Measurements from ENCODE around the gene GAB2. TPM values are rescaled to one million over a fixed set of nuclear protein-coding genes. Genes with fewer than 3 reads are reported as not detected.

The GAB2 gene
- total RNA-seq, 1 donor from 2014 or later = 22.4 TPM

GRCh38 chr11:78400116-78400515 lies 17.5 kb downstream of the GAB2 start:
- DNase-seq (no peak), ATAC-seq (ENCODE audit: low read depth) (no peak)
- CTCF ChIA-PET = interaction anchor here (1.3 kb wide), 1 partner anchor 16 kb away, joined by 4 read pairs; no protein-coding TSS in a partner anchor
- Mint-ChIP-seq H3K4me1 (peaks cover 19% of the 10 kb centered on the region), H3K27me3 (no peaks in the 10 kb centered on the region), H3K36me3 (ENCODE audit: low read depth) (no peaks in the 10 kb centered on the region), H3K9me3 (no peaks in the 10 kb centered on the region), H3K4me3 (no peak overlapping the region), H3K27ac (no peak overlapping the region)
- POLR2A ChIA-PET = no interaction called here
- TF ChIP-seq, protein P1, sequence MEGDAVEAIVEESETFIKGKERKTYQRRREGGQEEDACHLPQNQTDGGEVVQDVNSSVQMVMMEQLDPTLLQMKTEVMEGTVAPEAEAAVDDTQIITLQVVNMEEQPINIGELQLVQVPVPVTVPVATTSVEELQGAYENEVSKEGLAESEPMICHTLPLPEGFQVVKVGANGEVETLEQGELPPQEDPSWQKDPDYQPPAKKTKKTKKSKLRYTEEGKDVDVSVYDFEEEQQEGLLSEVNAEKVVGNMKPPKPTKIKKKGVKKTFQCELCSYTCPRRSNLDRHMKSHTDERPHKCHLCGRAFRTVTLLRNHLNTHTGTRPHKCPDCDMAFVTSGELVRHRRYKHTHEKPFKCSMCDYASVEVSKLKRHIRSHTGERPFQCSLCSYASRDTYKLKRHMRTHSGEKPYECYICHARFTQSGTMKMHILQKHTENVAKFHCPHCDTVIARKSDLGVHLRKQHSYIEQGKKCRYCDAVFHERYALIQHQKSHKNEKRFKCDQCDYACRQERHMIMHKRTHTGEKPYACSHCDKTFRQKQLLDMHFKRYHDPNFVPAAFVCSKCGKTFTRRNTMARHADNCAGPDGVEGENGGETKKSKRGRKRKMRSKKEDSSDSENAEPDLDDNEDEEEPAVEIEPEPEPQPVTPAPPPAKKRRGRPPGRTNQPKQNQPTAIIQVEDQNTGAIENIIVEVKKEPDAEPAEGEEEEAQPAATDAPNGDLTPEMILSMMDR (IDR thresholded peaks at IDR 0.05) = no peak
- intact Hi-C loops (cut with micrococcal nuclease) = no loop called here

GRCh38 chr11:78399136-78399535 lies 18.5 kb downstream of the GAB2 start:
- H3K27me3 Mint-ChIP-seq = no peaks in the 10 kb centered on the region
- no peak for ATAC-seq (ENCODE audit: low read depth)
- peaks cover 19% of the 10 kb centered on the region for H3K4me1 Mint-ChIP-seq
- no peak overlapping the region for H3K4me3 Mint-ChIP-seq
- no peaks in the 10 kb centered on the region for H3K9me3 Mint-ChIP-seq
- TF ChIP-seq, protein P1 (IDR thresholded peaks at IDR 0.05) = no peak
- H3K27ac Mint-ChIP-seq = no peak overlapping the region
- H3K36me3 Mint-ChIP-seq (ENCODE audit: low read depth) = no peaks in the 10 kb centered on the region
- CTCF ChIA-PET = interaction anchor here (1.0 to 1.6 kb wide), 3 partner anchors 19 to 171 kb away, joined by 3 to 4 read pairs (median 4); no protein-coding TSS in a partner anchor
- intact Hi-C loops (cut with micrococcal nuclease) = no loop called here
- POLR2A ChIA-PET = interaction anchor here (0.5 to 0.6 kb wide), 2 partner anchors 8 to 165 kb away, joined by 3 to 6 read pairs; no protein-coding TSS in a partner anchor
- DNase-seq = no peak

DNA sequence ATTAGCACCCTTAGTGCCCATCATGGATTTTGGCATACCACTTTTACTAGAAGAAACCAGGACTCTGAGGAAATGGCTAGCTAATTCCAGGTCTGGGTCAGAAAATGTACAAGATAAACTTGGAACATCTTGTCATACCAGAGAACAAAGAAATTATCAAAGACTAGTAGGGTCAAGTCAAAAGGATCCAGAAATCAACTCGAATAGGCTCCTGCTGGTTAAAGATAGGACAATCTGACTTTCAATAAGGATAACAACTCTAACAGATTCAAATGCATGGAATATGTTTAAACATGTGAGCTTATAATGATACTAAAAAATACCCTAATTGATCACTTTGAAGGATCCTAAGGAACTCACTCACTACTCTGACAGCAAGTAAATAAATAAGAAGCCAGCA lies 18.9 kb downstream of the GAB2 start:
- intact Hi-C loops (cut with micrococcal nuclease) = no loop called here
- H3K27me3 Mint-ChIP-seq = no peaks in the 10 kb centered on the region
- TF ChIP-seq, protein P1 (IDR thresholded peaks at IDR 0.05) = no peak
- no peak overlapping the region for H3K27ac Mint-ChIP-seq
- ChIA-PET CTCF (interaction anchor here (1.0 to 1.6 kb wide), 3 partner anchors 20 to 171 kb away, joined by 3 to 4 read pairs (median 4); no protein-coding TSS in a partner anchor), POLR2A (no interaction called here)
- DNase-seq = no peak
- no peaks in the 10 kb centered on the region for H3K9me3 Mint-ChIP-seq
- no peak for ATAC-seq (ENCODE audit: low read depth)
- peaks cover 16% of the 10 kb centered on the region for H3K4me1 Mint-ChIP-seq
- H3K4me3 Mint-ChIP-seq = no peak overlapping the region
- no peaks in the 10 kb centered on the region for H3K36me3 Mint-ChIP-seq (ENCODE audit: low read depth)

DNA sequence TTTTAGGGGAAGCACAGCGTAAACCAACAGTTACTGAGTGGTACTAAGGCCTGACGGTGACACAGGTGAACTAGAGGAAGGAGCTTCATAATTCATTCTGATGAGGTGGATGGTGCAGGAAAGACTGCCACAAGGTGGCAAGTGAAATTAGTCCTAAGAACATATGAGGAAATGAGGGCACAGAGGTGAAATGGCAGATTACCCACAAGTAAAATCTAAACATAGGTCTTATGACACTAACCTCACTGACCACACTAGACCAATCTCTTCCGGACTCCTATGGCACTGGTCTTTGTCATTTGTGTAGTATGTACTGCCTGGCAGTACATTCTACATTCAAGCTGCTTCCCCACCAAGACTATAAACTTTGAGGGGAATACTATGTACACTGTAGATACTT lies 20.2 kb downstream of the GAB2 start:
- H3K4me1 Mint-ChIP-seq = peaks cover 25% of the 10 kb centered on the region
- no peaks in the 10 kb centered on the region for H3K36me3 Mint-ChIP-seq (ENCODE audit: low read depth)
- POLR2A ChIA-PET = interaction anchor here (0.8 to 1.6 kb wide), 4 partner anchors 26 to 178 kb away, joined by 3 to 5 read pairs (median 4); partner anchors contain the start of gene NARS2
- no peak overlapping the region for H3K4me3 Mint-ChIP-seq
- DNase-seq = no peak
- peak overlapping the region; percentile 19 for H3K27ac Mint-ChIP-seq
- TF ChIP-seq, protein P1 (IDR thresholded peaks at IDR 0.05) = no peak
- intact Hi-C loops (cut with micrococcal nuclease) = loop anchor here (1.0 to 2.0 kb wide), 2 partner anchors 32 to 75 kb away; no protein-coding TSS in a partner anchor
- CTCF ChIA-PET = interaction anchor here (0.6 to 1.3 kb wide), 5 partner anchors 16 to 169 kb away, joined by 3 to 7 read pairs (median 3); no protein-coding TSS in a partner anchor
- H3K27me3 Mint-ChIP-seq = no peaks in the 10 kb centered on the region
- peak; percentile 81 for ATAC-seq (ENCODE audit: low read depth)
- H3K9me3 Mint-ChIP-seq = no peaks in the 10 kb centered on the region

DNA sequence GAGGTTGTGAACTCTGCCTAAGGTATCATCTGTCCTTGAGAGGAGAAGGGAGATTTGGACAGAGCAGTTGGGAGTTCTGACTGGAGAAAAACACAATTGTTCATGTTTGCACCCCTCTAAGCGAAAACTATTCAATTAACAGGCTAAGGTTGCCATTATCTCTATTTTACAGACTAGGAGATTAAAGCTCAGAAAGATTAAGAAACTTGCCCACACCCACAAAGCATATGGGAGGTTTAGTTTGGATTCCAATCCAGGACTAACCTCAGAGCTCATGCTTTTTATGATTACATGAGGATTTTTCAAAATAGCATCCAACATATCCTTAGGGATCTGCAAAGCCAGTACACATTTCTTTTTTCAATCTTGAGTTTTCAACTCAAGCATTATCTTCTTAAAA lies 22.0 kb downstream of the GAB2 start:
- ATAC-seq (ENCODE audit: low read depth) (no peak), DNase-seq (no peak)
- H3K4me3 Mint-ChIP-seq = no peak overlapping the region
- intact Hi-C loops (cut with micrococcal nuclease) = no loop called here
- no peaks in the 10 kb centered on the region for H3K9me3 Mint-ChIP-seq
- peaks cover under 1% of the 10 kb centered on the region for H3K36me3 Mint-ChIP-seq (ENCODE audit: low read depth)
- H3K4me1 Mint-ChIP-seq = peaks cover 31% of the 10 kb centered on the region
- CTCF ChIA-PET = no interaction called here
- H3K27ac Mint-ChIP-seq = no peak overlapping the region
- H3K27me3 Mint-ChIP-seq = no peaks in the 10 kb centered on the region
- POLR2A ChIA-PET = no interaction called here
- TF ChIP-seq, protein P1 (IDR thresholded peaks at IDR 0.05) = no peak
